A549 (cell line): ENCODE results near the gene OTUD4.

ENCODE experiments used
- EP300 ChIP-seq, 2 experiments: fragments of >200 bp; sonication (Bioruptor Twin); formaldehyde crosslinking; IDR thresholded peaks; 2 replicates in 1 of 2; 3 replicates in 1 of 2; pipeline ENCODE4 v1.6.1; 2016 to 2017
- POLR2A ChIP-seq: IDR thresholded peaks from 2 replicates; pipeline ENCODE4 v1.6.1; 2012; ENCODE audit warnings: mild to moderate bottlenecking, low read length
- RAD21 ChIP-seq, 2 experiments: fragments of >200 bp in 1 of 2; sonication (Bioruptor Twin) in 1 of 2; formaldehyde crosslinking in 1 of 2; IDR thresholded peaks in 1 of 2; conservative IDR thresholded peaks in 1 of 2; 2 replicates in 1 of 2; 3 replicates in 1 of 2; pipeline ENCODE4 v1.6.1; 2012 to 2018; ENCODE audit warnings: inconsistent platforms in 1 of 2
- SREBF2 ChIP-seq: fragments of 450-650 bp; IDR thresholded peaks from 2 replicates; pipeline ENCODE4 v1.6.1; 2014; ENCODE audit warnings: mild to moderate bottlenecking, moderate library complexity
- TF ChIP-seq, protein P1 (sequence below): fragments of >200 bp; sonication (Bioruptor Twin); formaldehyde crosslinking; IDR thresholded peaks from 3 replicates; pipeline ENCODE4 v1.5.1; 2016

DNA sequence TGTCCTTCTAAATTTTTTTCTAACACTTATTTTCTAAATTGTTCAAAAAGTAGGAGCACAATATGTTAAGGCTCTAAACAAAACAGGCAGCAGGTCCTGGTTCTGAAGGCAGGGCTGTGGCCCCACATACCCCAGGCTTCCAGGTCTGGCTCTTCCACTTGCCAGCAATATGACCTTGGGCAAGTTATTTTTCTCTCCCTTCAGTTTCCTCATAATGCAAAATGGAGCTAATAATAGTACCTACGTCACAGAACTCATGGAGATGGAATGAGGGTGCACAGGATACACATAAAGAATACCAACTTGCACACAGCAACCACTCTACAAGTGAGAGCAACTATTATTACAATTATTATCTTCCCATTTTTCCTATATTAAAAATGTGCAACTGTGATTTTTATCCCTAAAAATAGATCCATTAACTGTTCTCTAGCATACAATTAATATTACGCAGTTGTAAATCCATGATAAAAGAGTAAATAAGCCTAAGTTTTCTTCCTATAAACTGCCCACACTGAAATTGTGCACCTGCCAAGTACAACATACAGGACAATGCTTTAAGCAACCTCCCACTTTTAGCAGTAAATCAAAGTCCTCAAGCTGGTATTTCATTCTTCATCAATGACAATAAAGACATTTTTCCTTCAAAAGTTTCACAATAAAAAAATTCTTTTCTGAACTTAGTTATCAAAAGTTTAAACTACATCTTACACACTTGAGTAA lies 27.0 kb downstream of the OTUD4 start:
- TF ChIP-seq RAD21 (conservative IDR thresholded peaks at IDR 0.05 in 1 of 2, IDR thresholded peaks at IDR 0.05 in 1 of 2) (no peak), POLR2A (no peak), EP300 (IDR thresholded peaks at IDR 0.05) (no peak), SREBF2 (no peak)
- TF ChIP-seq, protein P1, sequence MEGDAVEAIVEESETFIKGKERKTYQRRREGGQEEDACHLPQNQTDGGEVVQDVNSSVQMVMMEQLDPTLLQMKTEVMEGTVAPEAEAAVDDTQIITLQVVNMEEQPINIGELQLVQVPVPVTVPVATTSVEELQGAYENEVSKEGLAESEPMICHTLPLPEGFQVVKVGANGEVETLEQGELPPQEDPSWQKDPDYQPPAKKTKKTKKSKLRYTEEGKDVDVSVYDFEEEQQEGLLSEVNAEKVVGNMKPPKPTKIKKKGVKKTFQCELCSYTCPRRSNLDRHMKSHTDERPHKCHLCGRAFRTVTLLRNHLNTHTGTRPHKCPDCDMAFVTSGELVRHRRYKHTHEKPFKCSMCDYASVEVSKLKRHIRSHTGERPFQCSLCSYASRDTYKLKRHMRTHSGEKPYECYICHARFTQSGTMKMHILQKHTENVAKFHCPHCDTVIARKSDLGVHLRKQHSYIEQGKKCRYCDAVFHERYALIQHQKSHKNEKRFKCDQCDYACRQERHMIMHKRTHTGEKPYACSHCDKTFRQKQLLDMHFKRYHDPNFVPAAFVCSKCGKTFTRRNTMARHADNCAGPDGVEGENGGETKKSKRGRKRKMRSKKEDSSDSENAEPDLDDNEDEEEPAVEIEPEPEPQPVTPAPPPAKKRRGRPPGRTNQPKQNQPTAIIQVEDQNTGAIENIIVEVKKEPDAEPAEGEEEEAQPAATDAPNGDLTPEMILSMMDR = no peak
